Peyer's patch (tissue), 4 donors: ENCODE measurements around the gene RBL2.

ENCODE experiments used
- POLR2A ChIP-seq, 2 donors: fragments of 450-650 bp; IDR thresholded peaks; one replicate each; pipeline ENCODE4 v1.5.1; 2017; ENCODE audit warnings: antibody characterized with exemption in 2 of 2, mild to moderate bottlenecking in 2 of 2, moderate library complexity in 2 of 2
- TF ChIP-seq, protein P1 (sequence below), 6 experiments: fragments of 450-650 bp in 4 of 6; fragments of 200-600 bp in 2 of 6; sonication (generic) in 1 of 6; IDR thresholded peaks; one replicate each; pipeline ENCODE4 v1.5.1; 2017 to 2019; ENCODE audit warnings: antibody characterized with exemption in 6 of 6, mild to moderate bottlenecking in 3 of 6, moderate library complexity in 1 of 6

DNA sequence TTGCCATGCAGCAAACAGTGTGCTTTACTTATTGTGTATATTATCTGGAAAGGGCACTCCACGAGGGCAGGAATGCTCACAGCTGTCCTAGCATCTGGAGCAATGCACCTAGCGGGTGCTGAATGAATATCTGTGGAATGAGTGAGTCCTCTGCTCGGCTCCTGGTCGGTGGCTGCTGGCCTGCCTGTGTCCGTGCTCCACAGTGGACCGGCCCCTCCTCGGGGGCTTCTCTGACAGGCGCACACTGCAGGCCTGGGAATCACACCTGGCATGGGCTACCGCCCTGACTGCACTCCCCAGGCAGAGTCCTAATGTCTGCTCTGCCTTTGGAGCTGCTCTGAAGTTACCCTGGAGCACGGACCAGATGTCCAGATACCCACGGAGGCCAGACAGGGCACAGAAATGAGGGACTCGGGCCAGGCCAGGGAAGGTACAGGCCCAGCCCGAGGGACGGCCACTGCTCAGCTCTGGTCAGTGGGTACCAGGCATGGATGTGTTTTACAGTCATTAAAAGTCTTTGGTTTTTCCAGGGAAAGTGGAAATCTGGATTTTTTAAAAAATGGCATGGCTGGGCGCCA, 89.8 kb downstream of the RBL2 start:
- TF ChIP-seq, protein P1, sequence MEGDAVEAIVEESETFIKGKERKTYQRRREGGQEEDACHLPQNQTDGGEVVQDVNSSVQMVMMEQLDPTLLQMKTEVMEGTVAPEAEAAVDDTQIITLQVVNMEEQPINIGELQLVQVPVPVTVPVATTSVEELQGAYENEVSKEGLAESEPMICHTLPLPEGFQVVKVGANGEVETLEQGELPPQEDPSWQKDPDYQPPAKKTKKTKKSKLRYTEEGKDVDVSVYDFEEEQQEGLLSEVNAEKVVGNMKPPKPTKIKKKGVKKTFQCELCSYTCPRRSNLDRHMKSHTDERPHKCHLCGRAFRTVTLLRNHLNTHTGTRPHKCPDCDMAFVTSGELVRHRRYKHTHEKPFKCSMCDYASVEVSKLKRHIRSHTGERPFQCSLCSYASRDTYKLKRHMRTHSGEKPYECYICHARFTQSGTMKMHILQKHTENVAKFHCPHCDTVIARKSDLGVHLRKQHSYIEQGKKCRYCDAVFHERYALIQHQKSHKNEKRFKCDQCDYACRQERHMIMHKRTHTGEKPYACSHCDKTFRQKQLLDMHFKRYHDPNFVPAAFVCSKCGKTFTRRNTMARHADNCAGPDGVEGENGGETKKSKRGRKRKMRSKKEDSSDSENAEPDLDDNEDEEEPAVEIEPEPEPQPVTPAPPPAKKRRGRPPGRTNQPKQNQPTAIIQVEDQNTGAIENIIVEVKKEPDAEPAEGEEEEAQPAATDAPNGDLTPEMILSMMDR (IDR thresholded peaks at IDR 0.05) = no peak
- TF ChIP-seq POLR2A (IDR thresholded peaks at IDR 0.05) = no peak
